OCI-LY1 (cell line): ENCODE results near the gene LSS.

Experiments
- H2AFZ ChIP-seq: fragments of 200-600 bp; sonication (generic), shearing (Covaris generic); 2 replicates; pipeline ENCODE4 v1.6.0; 2014; ENCODE audit warnings: antibody characterized with exemption, mild to moderate bottlenecking, low read length
- H3F3A ChIP-seq: fragments of 200-600 bp; sonication (generic), shearing (Covaris generic); 2 replicates; pipeline ENCODE4 v1.6.0; 2014; ENCODE audit warnings: mild to moderate bottlenecking, antibody characterized with exemption, low read length, moderate library complexity; ENCODE audit not compliant: insufficient read depth
- H3K27ac ChIP-seq: fragments of 200-600 bp; sonication (generic); 2 replicates; pipeline ENCODE4 v1.5.1; 2014; ENCODE audit warnings: low read length, mixed run types, mild to moderate bottlenecking, low read depth; ENCODE audit not compliant: poor library complexity, severe bottlenecking
- H3K27me3 ChIP-seq: fragments of 200-600 bp; sonication (generic); 2 replicates; pipeline ENCODE4 v1.6.0; 2014; ENCODE audit warnings: antibody characterized with exemption, mild to moderate bottlenecking, low read length, moderate library complexity; ENCODE audit not compliant: insufficient read depth
- H3K36me3 ChIP-seq: fragments of 200-600 bp; sonication (generic); 2 replicates; pipeline ENCODE4 v1.6.1; 2014; ENCODE audit warnings: mild to moderate bottlenecking, antibody characterized with exemption, low read length, moderate library complexity, mixed read lengths; ENCODE audit not compliant: insufficient read depth
- H3K4me1 ChIP-seq: fragments of 200-600 bp; sonication (generic); 2 replicates; pipeline ENCODE4 v1.5.1; 2014; ENCODE audit warnings: mild to moderate bottlenecking, low read length, moderate library complexity; ENCODE audit not compliant: insufficient read depth, severe bottlenecking
- H3K4me2 ChIP-seq: fragments of 200-600 bp; sonication (generic), shearing (Covaris generic); 2 replicates; pipeline ENCODE4 v1.6.1; 2014; ENCODE audit warnings: low read length
- H3K4me3 ChIP-seq: fragments of 200-600 bp; sonication (generic); 2 replicates; pipeline ENCODE4 v1.5.1; 2014; ENCODE audit warnings: low read length, low read depth, mild to moderate bottlenecking, mixed read lengths; ENCODE audit not compliant: poor library complexity, severe bottlenecking
- H3K79me2 ChIP-seq: fragments of 200-600 bp; shearing (Covaris generic); 2 replicates; pipeline ENCODE4 v1.6.1; 2016; ENCODE audit warnings: mixed run types, low read length, mixed read lengths; ENCODE audit not compliant: insufficient read depth
- H3K9ac ChIP-seq: fragments of 200-600 bp; sonication (generic), shearing (Covaris generic); 2 replicates; pipeline ENCODE4 v1.6.1; 2014; ENCODE audit warnings: mild to moderate bottlenecking, low read length, mixed read lengths
- H3K9me2 ChIP-seq: fragments of 200-600 bp; sonication (generic), shearing (Covaris generic); 2 replicates; pipeline ENCODE4 v1.6.1; 2014; ENCODE audit warnings: low read depth, mild to moderate bottlenecking, low read length, mixed read lengths
- H3K9me3 ChIP-seq: fragments of 200-600 bp; shearing (Covaris generic); 2 replicates; pipeline ENCODE4 v1.6.1; 2014; ENCODE audit warnings: low read length, mixed read lengths
- H4K20me1 ChIP-seq: fragments of 200-600 bp; sonication (generic), shearing (Covaris generic); 2 replicates; pipeline ENCODE4 v1.6.0; 2016; ENCODE audit warnings: mild to moderate bottlenecking, low read length; ENCODE audit not compliant: insufficient read depth
- EZH2 ChIP-seq: fragments of 200-600 bp; sonication (generic), shearing (Covaris generic); IDR thresholded peaks from 2 replicates; pipeline ENCODE4 v1.8.0; 2017; ENCODE audit warnings: borderline replicate concordance, mixed run types, mild to moderate bottlenecking, antibody characterized with exemption, low read length, moderate library complexity, mixed read lengths
- TF ChIP-seq, protein P1 (sequence below): fragments of 200-600 bp; sonication (generic), shearing (Covaris generic); IDR thresholded peaks from 2 replicates; pipeline ENCODE4 v1.5.1; 2017; ENCODE audit warnings: mild to moderate bottlenecking, antibody characterized with exemption, low read length, moderate library complexity, mixed read lengths

Gene LSS

DNA sequence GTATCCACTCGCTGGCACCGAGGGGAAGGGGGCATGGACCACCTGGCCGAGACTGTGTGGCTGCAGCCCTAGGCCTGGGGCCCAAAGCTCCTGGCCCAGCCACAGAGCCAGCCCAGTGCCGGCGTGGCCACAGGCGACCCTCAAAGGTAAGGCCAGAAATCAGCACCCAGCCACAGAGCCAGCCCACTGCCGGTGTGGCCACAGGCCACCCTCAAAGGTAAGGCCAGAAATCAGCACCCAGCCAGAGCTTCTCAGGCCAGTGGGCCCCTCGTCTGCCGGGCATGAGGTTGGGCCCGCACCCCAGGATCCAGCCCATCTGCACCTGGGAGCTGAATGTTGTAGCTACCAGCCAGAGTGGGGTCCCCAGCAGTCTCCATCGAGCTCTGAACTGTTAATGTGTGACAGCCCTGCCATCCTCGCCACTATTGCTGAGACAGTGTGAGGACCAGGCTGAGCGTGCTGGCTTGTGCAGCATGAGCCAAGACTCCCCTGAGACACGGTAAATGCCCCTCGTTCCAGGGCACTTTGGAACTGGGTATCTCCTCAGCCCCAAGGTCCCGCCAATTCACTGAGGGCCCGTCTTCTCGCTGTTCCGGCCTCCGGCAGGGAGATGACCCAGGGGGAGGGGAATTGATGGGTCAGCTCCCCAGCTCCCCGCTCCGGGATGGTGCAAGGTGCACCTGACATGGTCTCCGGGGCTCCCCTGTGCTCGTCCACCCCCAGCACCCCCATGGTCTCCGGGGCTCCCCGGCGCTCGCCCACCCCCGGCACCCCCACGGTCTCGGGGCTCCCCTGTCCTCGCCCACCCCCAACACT is 68.5 kb downstream of the LSS start:
- Histone ChIP-seq H3K27ac (no peak overlapping the region), H3K4me2 (no peak overlapping the region)

DNA sequence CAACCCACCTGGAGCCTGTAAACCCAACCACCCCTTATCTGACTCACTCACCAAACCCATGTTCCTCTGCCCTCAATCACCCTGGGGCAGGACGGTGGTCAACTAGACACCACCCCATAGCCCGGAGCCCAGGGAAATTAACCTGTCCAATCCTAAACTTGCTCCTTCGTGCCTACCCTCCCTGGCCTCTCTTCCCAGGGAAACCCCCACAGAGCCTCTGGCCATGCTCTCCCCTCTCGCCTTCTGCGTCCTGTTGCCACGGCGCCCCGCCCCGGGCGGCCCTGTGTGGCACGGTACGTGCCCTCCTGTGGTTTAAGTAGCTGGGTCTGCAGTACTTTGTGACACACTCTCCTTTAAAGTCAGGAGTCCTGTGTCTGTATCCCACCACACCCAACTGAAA is 69.2 kb downstream of the LSS start:
- no peaks in the 10 kb centered on the region for H3K79me2 ChIP-seq
- no peaks in the 10 kb centered on the region for H3K27me3 ChIP-seq
- H3K27ac ChIP-seq: no peak overlapping the region
- H3K4me1 ChIP-seq: no peaks in the 10 kb centered on the region
- H3K9me2 ChIP-seq: no peaks in the 10 kb centered on the region
- H3K4me2 ChIP-seq: no peak overlapping the region
- H3K9me3 ChIP-seq: no peaks in the 10 kb centered on the region
- TF ChIP-seq, protein P1, sequence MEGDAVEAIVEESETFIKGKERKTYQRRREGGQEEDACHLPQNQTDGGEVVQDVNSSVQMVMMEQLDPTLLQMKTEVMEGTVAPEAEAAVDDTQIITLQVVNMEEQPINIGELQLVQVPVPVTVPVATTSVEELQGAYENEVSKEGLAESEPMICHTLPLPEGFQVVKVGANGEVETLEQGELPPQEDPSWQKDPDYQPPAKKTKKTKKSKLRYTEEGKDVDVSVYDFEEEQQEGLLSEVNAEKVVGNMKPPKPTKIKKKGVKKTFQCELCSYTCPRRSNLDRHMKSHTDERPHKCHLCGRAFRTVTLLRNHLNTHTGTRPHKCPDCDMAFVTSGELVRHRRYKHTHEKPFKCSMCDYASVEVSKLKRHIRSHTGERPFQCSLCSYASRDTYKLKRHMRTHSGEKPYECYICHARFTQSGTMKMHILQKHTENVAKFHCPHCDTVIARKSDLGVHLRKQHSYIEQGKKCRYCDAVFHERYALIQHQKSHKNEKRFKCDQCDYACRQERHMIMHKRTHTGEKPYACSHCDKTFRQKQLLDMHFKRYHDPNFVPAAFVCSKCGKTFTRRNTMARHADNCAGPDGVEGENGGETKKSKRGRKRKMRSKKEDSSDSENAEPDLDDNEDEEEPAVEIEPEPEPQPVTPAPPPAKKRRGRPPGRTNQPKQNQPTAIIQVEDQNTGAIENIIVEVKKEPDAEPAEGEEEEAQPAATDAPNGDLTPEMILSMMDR: no peak
- TF ChIP-seq EZH2: no peak
- H4K20me1 ChIP-seq: no peaks in the 10 kb centered on the region
- H3K4me3 ChIP-seq: no peak overlapping the region
- no peak overlapping the region for H2AFZ ChIP-seq
- H3K36me3 ChIP-seq: no peaks in the 10 kb centered on the region
- no peak overlapping the region for H3K9ac ChIP-seq
- no peaks in the 10 kb centered on the region for H3F3A ChIP-seq

More for the DNA sequence above, 68.5 kb downstream of the LSS start:
- TF ChIP-seq, protein P1: no peak
- H3K9me3 ChIP-seq: no peaks in the 10 kb centered on the region
- H3K9me2 ChIP-seq: no peaks in the 10 kb centered on the region
- H3K4me1 ChIP-seq: no peaks in the 10 kb centered on the region
- H3K4me3 ChIP-seq: no peak overlapping the region
- H3F3A ChIP-seq: no peaks in the 10 kb centered on the region
- H3K36me3 ChIP-seq: no peaks in the 10 kb centered on the region
- H4K20me1 ChIP-seq: no peaks in the 10 kb centered on the region
- H2AFZ ChIP-seq: no peak overlapping the region
- H3K79me2 ChIP-seq: no peaks in the 10 kb centered on the region
- no peaks in the 10 kb centered on the region for H3K27me3 ChIP-seq
- H3K9ac ChIP-seq: no peak overlapping the region

DNA sequence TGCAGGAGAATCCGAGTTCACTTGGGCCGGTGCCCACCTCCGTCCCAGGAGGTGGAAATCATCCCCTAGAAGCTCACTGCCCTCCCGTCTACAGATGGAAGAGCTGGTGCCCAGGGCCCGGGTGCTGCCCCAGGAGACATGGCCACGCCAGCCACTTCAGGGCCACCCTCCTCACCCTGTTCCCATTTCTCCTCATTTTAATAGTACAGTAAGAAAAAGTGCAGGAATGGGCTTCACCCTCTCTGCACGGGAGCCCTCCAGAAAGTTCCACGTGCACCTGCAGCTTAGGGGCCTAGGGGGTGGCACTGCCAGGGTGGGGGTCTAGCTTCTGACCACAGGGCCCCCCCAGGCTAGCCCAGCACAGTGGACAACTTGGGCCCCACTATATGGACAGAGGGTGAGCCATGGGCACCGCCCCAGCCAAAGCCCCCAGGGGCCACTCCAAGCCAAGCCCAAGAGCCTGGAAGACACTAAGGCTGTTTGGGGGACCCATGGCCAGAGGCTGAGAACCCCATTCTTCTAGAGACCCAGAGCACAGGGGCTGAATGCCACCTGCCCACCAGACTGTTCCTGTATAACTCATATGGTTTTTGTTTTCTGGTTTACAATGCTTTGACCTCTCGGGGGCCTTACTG is 69.8 kb downstream of the LSS start:
- Histone ChIP-seq H3K4me3 (no peak overlapping the region), H3K9ac (no peak overlapping the region), H3K9me2 (no peaks in the 10 kb centered on the region), H2AFZ (no peak overlapping the region), H3K4me2 (no peak overlapping the region), H3K4me1 (no peaks in the 10 kb centered on the region), H3K79me2 (no peaks in the 10 kb centered on the region), H3K27me3 (no peaks in the 10 kb centered on the region), H3K27ac (no peak overlapping the region), H3K9me3 (no peaks in the 10 kb centered on the region), H3F3A (no peaks in the 10 kb centered on the region), H4K20me1 (no peaks in the 10 kb centered on the region), H3K36me3 (no peaks in the 10 kb centered on the region)
- TF ChIP-seq, protein P1: no peak
- TF ChIP-seq EZH2: no peak
